ENCODE results near the gene ANKRD62.

The ANKRD62 gene

GRCh38 chr18:12093520-12094257, at the start of gene ANKRD62:
Gene ANKRD62, plus strand, starts transcription at chr18:12093843. Its CDS starts 175 bp downstream, at chr18:12094018.
- no peak for DNase-seq

- DNase-seq = no peak
Observed at GRCh38 chr18:12044591-12044990, 49.1 kb upstream of the ANKRD62 start.

- no peak for DNase-seq
Observed at GRCh38 chr18:12046046-12046750, 47.4 kb upstream of the ANKRD62 start.

GRCh38 chr18:12046751-12047335, 46.8 kb upstream of the ANKRD62 start:
- no peak for DNase-seq

- DNase-seq = no peak
Observed at GRCh38 chr18:12048010-12048826, 45.4 kb upstream of the ANKRD62 start.

DNA sequence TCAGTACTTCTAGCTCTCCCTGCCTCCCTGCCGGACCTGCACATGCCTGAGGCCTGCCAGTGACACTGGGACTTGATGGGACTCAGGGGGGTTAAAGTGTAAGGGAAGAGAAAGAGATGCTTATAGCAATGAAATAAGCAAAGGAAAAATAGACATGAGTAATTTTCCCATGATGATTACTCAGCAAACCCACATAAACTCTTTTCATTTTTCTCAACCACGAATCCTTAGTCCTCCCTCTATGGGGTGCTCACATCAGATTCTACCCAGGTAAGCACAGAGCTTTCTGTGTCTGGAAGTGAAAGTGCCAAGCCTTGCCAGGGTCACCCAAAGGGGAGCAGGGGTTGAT, 44.8 kb upstream of the ANKRD62 start:
- no peak for DNase-seq

DNA sequence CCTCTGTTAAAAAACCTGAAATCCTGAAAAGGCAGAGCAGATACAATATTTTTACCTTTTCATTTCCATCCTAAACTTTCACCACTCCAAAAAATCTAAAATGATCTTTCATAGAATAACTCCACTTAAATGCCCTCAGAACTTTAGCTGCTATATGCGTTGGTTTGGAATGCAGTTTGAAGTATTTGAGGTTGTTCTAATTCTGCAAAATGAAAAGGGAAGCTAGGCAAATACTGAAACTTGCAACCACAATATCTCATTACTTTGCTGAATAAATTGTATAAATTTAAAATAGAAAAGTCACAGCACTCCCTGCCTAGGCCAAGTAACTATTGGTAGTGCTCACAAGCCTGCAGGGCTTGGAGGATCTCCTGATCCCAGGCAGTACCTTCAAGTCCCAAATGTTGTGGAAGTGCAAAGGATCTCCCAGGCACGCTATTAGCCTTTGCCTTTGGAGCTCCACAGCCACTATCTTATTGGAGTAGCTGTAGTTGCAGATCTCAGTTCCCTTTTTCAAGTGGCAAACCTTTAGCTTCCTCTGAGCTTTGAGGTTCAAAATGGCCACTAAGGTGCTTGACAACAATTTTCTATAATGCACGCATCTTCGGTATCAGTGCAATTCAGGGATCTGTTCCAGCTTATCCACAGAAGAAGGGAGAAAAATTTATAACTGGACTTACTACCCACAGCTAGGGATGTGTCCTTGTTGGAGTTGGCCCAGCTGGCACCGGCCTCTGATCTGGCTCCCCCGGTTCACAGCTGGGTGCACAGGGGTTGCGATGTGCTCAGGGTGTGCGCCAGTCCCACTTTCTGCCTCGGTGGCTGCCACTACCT, 43.4 kb upstream of the ANKRD62 start:
- DNase-seq = no peak

DNA sequence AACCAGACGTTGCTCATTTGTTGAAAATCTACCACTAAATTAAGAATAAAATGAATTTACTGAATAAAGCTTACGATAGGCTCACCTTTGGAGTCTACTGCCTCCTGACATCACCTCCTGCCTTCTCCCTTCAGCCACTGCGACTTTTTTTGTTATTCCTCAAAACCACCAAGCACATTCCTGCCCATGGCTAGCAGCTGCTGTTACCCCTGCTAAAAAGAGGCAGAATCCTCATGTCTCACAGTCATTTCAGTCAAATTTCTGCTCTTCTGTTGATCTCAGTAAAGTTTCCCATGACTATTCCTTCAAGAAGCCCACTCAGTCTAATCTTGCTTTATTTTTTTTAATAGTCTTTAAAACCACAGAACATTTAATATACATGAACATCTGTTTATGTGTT, 40.8 kb upstream of the ANKRD62 start:
- no peak for DNase-seq

DNA sequence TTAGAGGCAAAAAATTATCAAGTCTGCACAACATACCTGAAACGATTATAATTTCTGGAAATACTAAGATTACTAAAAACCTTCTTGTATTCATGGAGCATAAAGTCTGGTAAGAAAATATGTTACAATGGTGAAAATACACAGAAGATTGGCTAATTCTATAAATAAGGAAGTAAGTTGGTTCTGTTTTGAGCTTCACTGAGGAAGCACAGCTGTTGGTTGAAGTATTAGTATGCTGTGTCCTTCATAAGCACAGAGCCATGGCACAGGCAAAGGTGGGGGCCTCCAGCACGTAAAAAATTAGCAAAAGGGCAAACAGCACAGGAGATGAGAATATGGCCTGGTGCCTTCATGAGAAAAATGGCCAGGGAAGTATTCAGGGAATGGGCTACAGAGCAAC, 40.4 kb upstream of the ANKRD62 start:
- no peak for DNase-seq

DNA sequence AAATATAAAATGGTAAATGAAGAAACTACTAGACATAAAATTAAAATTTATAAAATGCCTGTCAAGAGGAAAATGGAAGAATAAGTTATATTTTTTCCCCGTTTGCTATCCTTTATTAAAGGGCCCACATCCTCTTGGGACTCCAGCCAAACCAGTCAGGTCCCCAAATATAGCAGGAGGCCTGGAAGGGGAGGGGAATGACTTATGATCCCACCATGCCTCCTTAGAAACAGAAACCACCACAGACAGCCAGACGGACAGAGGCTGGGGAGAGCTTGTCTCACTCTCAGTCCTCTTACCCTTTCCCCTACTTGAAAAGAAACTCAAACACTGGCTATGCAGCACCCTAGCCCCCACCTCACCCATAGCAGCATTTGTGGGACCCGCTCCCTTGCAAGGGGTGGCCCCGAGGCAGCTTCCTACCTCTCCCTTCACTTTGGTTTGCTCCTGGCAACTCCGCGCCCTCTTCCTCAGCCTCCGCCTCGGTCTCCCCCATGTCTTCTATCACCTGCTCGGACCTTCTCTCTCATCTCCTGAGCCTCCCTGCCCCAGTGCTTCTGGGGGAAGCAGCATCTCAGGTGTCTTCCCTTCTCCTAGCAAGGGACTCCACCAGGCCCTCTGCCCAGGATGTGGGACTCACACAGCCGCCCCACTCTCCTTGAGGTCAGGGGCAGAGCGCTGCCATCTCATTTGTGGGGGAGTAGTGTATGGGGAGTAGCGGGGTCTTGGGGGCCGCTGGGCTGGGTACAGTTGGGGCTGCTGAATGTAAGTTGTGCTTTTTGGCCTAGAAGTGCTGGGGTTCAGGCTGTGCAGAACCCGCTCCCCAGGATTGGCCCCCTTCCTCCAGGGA, 37.4 kb upstream of the ANKRD62 start:
- DNase-seq = no peak

- DNase-seq = no peak
Observed at GRCh38 chr18:12056884-12057402, 36.7 kb upstream of the ANKRD62 start.

DNA sequence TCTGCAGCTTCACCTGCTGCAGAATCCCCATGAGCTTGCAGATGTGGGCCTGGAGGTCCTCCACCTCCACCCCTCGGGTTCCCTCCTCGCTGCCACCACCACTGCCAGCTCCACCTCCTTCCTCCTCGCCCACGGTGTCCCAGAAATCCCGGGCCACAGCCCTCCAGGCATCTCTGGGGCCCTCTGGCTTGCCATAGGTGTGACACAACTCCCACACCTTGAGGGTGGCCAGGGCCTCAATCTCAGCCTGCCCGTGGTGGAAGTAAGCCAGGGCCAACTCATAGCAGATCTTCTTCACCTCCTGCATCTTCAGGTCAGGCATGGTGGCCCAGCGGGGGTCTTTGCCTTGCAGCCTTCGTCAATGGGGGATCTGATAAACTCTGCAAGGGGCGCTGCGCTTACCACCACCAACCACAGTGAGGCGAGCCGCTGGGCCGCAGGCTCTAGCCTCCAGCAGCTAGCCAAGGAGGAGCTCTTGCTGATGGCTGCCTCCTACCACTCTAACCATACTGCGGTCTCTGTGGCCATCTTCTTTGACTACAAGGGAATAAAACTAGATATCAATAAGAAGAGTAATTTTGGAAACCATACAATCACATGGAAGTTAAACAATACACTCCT, 36.1 kb upstream of the ANKRD62 start:
- DNase-seq = no peak

- DNase-seq = no peak
Observed at GRCh38 chr18:12059334-12060181, 34.1 kb upstream of the ANKRD62 start.

- DNase-seq = no peak
Observed at GRCh38 chr18:12060182-12060870, 33.3 kb upstream of the ANKRD62 start.

GRCh38 chr18:12061685-12062084, 32.0 kb upstream of the ANKRD62 start:
- DNase-seq = no peak

- DNase-seq = no peak
Observed at GRCh38 chr18:12062974-12063373, 30.7 kb upstream of the ANKRD62 start.

DNA sequence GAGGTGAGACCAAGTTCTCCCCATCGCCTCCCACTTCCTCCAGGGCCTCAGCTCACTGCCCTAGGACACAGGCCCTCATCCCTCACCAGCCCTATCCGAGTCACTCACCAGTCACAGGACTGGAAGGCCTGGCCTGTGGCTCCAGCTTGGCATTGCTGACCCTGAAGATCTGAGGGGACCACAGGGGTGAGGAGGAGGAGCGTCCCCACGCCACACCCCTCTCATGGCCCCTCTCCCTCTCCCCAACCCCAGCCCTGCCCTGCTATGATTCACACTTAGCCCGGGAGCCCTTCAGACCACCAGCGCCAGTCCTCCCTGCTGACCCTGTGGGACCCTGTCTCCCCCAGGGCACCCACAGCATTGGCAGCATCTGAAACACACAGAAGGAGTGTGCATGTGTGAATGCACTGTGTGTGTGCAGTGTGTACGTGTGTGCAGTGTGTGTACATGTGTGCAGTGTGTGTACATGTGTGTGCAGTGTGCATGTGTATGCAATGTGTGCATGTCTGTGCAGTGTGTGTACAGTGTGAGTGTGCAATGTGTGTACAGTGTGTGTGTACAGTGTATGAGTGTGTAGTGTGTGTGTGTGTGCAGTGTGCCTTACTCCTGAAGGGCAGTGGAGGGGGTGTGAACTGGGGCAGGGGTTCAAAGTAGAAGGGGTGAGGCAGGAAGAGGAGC, 29.4 kb upstream of the ANKRD62 start:
- DNase-seq = no peak

DNA sequence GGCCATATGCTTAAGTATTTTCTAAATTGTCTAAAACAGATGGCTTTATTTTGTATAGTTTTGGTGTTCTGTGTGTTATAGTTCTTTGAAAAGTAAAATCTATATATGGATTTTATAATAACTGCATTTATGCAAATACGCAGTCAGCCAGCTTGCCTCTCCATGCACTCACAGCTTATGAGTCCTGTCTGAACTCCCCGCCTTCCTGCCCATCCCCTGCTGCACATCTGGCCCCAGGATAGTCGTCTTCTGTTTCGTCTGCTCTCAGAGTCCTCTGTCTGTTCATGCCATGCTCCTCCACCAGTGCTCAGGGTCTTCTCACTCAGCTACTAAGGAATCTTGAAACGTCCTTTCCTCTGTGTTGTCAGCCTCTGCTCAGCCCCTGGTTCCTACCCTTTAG, 28.2 kb upstream of the ANKRD62 start:
- no peak for DNase-seq

Measured in activated CD4-positive, alpha-beta T cell treated with anti-CD3 and anti-CD28 coated beads for 48 hours (primary cell).